Choroid plexus epithelial cell (primary cell): ENCODE measurements around the gene LPAR1.
A peak's percentile ranks its signal among the peaks of the same experiment; 100 is the strongest.

ENCODE experiments used
- DNase-seq: peaks from one replicate; pipeline ENCODE4 v3.0.0-alpha.2; 2010; ENCODE audit warnings: low read depth
- H3K4me3 ChIP-seq: 2 replicates; pipeline ENCODE4 v1.5.1; 2011; ENCODE audit warnings: low read depth, mild to moderate bottlenecking, control low read depth, low read length, moderate library complexity
- CTCF ChIP-seq: conservative IDR thresholded peaks from 2 replicates; pipeline ENCODE4 v1.5.1; 2011; ENCODE audit warnings: low read depth, mild to moderate bottlenecking, control low read depth, inconsistent platforms, low read length, moderate library complexity

Gene LPAR1

GRCh38 chr9:110916403-110916802, 121.9 kb downstream of the LPAR1 start:
- TF ChIP-seq CTCF, result no peak
- no peak for DNase-seq

GRCh38 chr9:110912419-110913291, 125.6 kb downstream of the LPAR1 start:
- no peak for TF ChIP-seq CTCF
- peak; percentile 83 for DNase-seq
- H3K4me3 ChIP-seq, result no peak overlapping the region

More at GRCh38 chr9:110916403-110916802, 121.9 kb downstream of the LPAR1 start:
- H3K4me3 ChIP-seq, result no peak overlapping the region

GRCh38 chr9:110911659-110912418, 126.4 kb downstream of the LPAR1 start:
- DNase-seq, result peak; percentile 95
- no peak for TF ChIP-seq CTCF
- no peak overlapping the region for H3K4me3 ChIP-seq

- H3K4me3 ChIP-seq, result no peak overlapping the region
- DNase-seq, result no peak
- TF ChIP-seq CTCF, result no peak
These were observed 129.4 kb downstream of the LPAR1 start for GRCh38 chr9:110908894-110909293.

GRCh38 chr9:110900917-110901316, 137.4 kb downstream of the LPAR1 start:
- no peak overlapping the region for H3K4me3 ChIP-seq
- no peak for TF ChIP-seq CTCF
- DNase-seq, result no peak

- DNase-seq, result peak; percentile 67
- no peak overlapping the region for H3K4me3 ChIP-seq
- TF ChIP-seq CTCF, result no peak
These were observed 137.8 kb downstream of the LPAR1 start for GRCh38 chr9:110900456-110900855.
